Suppressor macrophage (primary cell): Measurements from ENCODE around the gene PRXL2B.

Experiments
- DNase-seq, 4 experiments: peaks; one replicate each; pipeline ENCODE4 v3.0.0-alpha.2; 2020 to 2022

PRXL2B gene

GRCh38 chr1:2585318-2586092 is 1.1 kb upstream of the PRXL2B start:
- DNase-seq = peak; percentile 81 to 93 (median 92)

- peak in 1 of 4 experiments; percentile 42 for DNase-seq
Observed at GRCh38 chr1:2587071-2587859, 688 bp downstream of the PRXL2B start.

GRCh38 chr1:2587860-2588571 is 1.4 kb downstream of the PRXL2B start:
- no peak for DNase-seq

GRCh38 chr1:2588661-2589430 is 2.3 kb downstream of the PRXL2B start:
- no peak for DNase-seq

GRCh38 chr1:2589431-2590232 is 3.1 kb downstream of the PRXL2B start:
- DNase-seq = no peak

GRCh38 chr1:2590233-2591141 is 3.9 kb downstream of the PRXL2B start:
- no peak for DNase-seq

- no peak for DNase-seq
Observed at GRCh38 chr1:2591233-2591580, 4.6 kb downstream of the PRXL2B start.

GRCh38 chr1:2591581-2592261 is 5.1 kb downstream of the PRXL2B start:
- DNase-seq = no peak

GRCh38 chr1:2592672-2593071 is 6.1 kb downstream of the PRXL2B start:
- DNase-seq = peak in 3 of 4 experiments; percentile 50 to 62 (median 51)

GRCh38 chr1:2593251-2593878 is 6.8 kb downstream of the PRXL2B start:
- no peak for DNase-seq

GRCh38 chr1:2594001-2594640 is 7.5 kb downstream of the PRXL2B start:
- peak in 1 of 4 experiments; percentile 40 for DNase-seq

- no peak for DNase-seq
Observed at GRCh38 chr1:2594641-2595131, 8.1 kb downstream of the PRXL2B start.

GRCh38 chr1:2595261-2595811 is 8.8 kb downstream of the PRXL2B start:
- no peak for DNase-seq

GRCh38 chr1:2595812-2596529 is 9.4 kb downstream of the PRXL2B start:
- no peak for DNase-seq

GRCh38 chr1:2596530-2597333 is 10.2 kb downstream of the PRXL2B start:
- no peak for DNase-seq

- no peak for DNase-seq
Observed at GRCh38 chr1:2597441-2598328, 11.1 kb downstream of the PRXL2B start.
